GM18951 (cell line): Measurements from ENCODE around the gene RGCC.
"Not testable (repeated sequence)": the region's sequence is repeated elsewhere in the genome, so short reads cannot be mapped to it uniquely, and the experiment has no call there.

Source experiments
- POLR2A ChIP-seq: IDR thresholded peaks from 4 replicates; pipeline ENCODE4 v1.6.1; 2011; ENCODE audit warnings: mild to moderate bottlenecking; ENCODE audit not compliant: insufficient read length, insufficient read depth; ENCODE audit errors: extremely low read depth
- in situ Hi-C: fragments of 300-500 bp; cut with MboI; formaldehyde crosslinking; loops from one replicate; pipeline ENCODE4 v1.12.0; 2022; ENCODE audit warnings: low sequenced_read_pairs, mixed read lengths, inconsistent platforms; ENCODE audit not compliant: unreplicated experiment

The RGCC gene

DNA sequence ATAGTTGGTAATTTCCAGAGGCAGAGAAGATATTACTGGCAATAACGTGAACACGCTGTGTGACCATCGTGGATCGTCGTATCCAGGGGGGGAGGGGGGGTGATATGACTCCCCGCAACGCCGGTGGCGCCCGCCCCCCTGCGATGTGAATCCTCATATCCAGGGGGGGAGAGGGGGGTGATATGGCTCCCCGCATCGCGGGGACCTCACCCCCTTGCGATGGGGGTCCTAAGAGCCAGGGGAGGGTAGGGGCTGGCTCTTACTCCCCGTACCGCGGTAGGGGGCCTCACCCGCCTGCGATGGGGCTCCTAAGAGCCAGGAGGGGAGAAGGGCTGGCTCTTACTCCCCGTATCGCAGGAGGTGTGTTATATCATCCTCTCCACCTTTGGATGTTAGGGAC, 31.3 kb upstream of the RGCC start:
- TF ChIP-seq POLR2A: no peak
- in situ Hi-C loops: no loop called here

GRCh38 chr13:41427666-41428065, 29.7 kb upstream of the RGCC start:
- TF ChIP-seq POLR2A: no peak
- in situ Hi-C loops: no loop called here

GRCh38 chr13:41428155-41428554, 29.2 kb upstream of the RGCC start:
- in situ Hi-C loops: no loop called here
- no peak for TF ChIP-seq POLR2A

DNA sequence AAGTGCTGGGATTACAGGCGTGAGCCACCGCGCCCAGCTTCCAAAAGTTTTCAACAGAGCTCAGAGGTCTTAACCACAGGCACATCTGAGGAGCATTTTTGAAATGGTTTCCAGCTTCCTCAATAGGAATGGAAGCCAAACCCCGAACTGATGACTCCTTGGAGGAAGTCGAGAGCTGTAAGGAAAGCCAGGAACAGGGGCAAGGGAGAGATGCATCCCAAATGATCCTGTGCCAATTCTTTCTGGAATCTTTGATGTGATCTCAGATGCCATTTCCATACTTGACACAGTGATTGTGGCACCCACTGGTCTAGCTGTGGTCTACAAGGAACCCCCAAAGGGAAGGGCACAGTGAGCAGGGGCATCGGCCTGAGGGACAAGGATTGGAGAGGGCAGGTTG, 23.3 kb upstream of the RGCC start:
- in situ Hi-C loops: not testable (repeated sequence)

DNA sequence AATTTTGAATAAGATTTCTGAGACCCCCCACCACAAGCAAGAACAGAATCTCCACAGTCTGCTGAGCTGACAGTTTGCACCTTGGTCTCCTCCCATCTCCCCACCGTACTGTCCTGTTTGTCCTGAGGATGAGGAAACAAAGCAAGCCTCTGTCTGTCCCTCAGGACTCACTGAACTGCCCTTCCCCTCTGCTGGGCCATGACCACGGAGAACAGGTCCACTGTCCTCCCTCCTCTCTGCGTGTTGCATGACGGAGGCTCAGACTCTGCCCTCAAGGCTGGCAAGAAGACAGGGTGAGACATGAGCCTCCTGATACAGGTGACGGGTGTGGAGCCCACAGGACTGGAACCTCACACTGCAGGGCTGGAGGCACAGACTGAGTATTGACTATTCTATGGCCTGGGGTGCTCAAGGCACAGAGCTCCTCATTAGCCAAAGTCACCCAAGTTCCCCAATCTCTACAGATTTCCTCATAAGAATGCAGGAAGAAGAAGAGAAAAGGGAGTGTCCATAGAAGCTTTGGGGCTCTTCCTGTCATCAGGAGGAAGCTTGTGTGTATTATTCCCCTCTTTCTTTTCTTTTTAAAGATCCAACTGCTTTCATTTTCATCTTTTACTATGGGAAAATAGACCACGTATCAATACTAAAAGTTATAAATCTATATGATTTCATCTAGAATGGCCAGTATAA, 22.4 kb upstream of the RGCC start:
- TF ChIP-seq POLR2A: no peak
- in situ Hi-C loops: no loop called here

- TF ChIP-seq POLR2A: no peak
- in situ Hi-C loops: no loop called here
These were observed 13.4 kb upstream of the RGCC start for GRCh38 chr13:41443969-41444368.

GRCh38 chr13:41452462-41452861, 4.9 kb upstream of the RGCC start:
- no peak for TF ChIP-seq POLR2A
- in situ Hi-C loops: no loop called here

DNA sequence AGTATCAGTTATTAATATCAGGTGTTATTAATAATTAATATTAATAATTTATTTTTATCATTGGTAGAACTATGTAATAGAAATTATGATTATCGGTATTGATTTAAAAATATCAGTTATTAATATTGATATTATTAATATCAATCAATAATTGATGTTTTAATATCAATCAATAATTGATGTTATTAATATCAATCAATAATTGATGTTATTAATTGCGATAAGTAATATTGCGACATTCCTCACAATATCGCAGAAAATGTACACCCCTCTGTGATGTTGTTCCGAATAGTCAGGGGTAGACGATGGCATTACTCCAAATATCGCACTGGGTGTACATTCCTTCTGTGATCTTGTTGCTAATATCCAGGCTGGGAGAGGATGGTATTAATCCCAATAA, 3.7 kb upstream of the RGCC start:
- in situ Hi-C loops: no loop called here
- TF ChIP-seq POLR2A: no peak

DNA sequence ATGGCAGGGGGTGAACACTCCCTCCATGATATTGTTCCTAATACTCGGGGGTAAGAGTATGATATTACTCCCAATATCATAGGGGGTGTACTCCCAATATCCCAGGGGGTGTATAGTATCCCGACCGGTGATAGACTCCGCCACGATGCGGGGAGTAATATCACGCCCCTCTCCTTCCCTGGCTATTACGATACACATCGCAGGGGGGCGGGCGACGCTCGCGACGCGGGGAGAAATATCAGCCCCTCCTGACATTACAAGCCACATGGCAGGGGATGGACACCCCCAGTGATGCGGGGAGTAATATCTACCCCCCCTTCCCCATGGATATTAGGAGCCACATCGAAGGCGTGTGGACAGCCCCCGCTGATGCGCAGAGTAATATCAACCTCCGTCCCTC, 3.2 kb upstream of the RGCC start:
- no peak for TF ChIP-seq POLR2A
- in situ Hi-C loops: no loop called here

DNA sequence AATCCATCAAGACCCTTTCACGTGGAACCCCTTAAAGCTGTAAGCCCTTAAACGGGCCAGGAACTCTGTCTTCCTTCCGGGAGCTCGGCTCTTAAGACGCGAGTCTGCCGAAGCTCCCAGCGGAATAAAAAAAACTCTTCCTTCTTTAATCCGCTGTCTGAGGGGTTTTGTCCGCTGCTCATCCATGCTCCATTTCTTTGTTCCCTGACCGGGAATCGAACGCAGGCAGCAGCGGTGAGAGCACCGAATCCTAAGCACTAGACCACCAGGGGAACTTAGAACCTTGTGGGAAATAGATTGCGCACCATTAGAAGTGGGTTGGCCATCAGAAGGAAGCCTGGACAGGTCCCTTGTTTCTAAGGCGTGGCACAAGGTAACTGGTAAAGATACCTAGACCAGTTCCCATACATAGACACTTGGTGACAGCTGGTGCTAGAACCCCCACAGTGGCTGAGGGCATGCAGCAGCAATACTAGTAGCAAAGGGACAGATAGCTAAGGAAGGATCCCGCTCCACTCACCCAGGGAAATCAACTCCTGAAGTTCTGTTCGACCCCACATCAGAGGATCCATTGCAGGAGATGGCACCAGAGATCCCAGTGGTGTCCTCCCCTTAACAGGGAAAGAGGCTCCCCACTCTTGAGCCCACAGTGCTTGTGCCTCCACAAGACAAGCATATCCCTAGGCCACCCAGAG, 1.5 kb upstream of the RGCC start:
- TF ChIP-seq POLR2A: no peak
- in situ Hi-C loops: no loop called here

GRCh38 chr13:41457589-41458186, 338 bp downstream of the RGCC start:
- TF ChIP-seq POLR2A: no peak

DNA sequence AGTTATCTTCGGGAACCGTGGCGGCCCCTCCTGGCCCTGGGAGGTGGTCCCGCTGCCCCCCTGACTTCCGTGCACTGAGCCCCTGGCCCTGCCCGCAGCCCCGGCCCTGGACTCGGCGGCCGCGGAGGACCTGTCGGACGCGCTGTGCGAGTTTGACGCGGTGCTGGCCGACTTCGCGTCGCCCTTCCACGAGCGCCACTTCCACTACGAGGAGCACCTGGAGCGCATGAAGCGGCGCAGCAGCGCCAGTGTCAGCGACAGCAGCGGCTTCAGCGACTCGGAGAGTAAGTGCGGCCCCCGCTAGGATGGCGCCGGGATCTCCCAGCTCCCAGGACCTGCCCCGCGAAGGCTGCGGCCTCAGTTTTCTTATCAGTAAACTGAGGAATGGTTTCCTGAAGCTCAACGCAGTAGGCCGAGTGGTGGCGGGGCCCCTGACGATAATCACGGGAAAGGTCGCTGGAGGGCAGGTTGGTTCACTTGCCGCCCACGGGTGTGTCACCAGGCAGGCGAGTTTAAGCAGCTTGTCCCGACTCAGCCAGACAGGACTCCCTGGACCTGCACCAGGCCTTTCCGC, 924 bp downstream of the RGCC start:
- in situ Hi-C loops: no loop called here
- TF ChIP-seq POLR2A: no peak

More at GRCh38 chr13:41457589-41458186, 338 bp downstream of the RGCC start:
- in situ Hi-C loops: no loop called here

- no peak for TF ChIP-seq POLR2A
- in situ Hi-C loops: no loop called here
These were observed 1.5 kb downstream of the RGCC start for GRCh38 chr13:41458761-41459431.

GRCh38 chr13:41459432-41460073, 2.2 kb downstream of the RGCC start:
- in situ Hi-C loops: no loop called here
- TF ChIP-seq POLR2A: no peak
